Measurements from ENCODE around the gene ATP5F1A.

Gene ATP5F1A

GRCh38 chr18:46053368-46054095 lies 44.6 kb downstream of the ATP5F1A start:
- Histone ChIP-seq H3K4me3 (ENCODE audit: low read depth, low read length, poor library complexity, severe bottlenecking) (no peak overlapping the region), H3K4me2 (ENCODE audit: low read length) (no peak overlapping the region), H3K27ac (ENCODE audit: low read depth, low read length, poor library complexity, severe bottlenecking) (no peak overlapping the region)

GRCh38 chr18:46051731-46052461 lies 46.2 kb downstream of the ATP5F1A start:
- H3K27ac ChIP-seq (ENCODE audit: low read depth, low read length, poor library complexity, severe bottlenecking) = no peak overlapping the region
- H3K36me3 ChIP-seq (ENCODE audit: insufficient read depth, low read length) = no peaks in the 10 kb centered on the region
- no peaks in the 10 kb centered on the region for H4K20me1 ChIP-seq (ENCODE audit: insufficient read depth, low read length)
- H2AFZ ChIP-seq (ENCODE audit: low read length) = no peak overlapping the region
- no peak for TF ChIP-seq EZH2 (IDR thresholded peaks at IDR 0.05; ENCODE audit: borderline replicate concordance, low read length)
- TF ChIP-seq CTCF (IDR thresholded peaks at IDR 0.05; ENCODE audit: low read length) = no peak
- no peaks in the 10 kb centered on the region for H3K27me3 ChIP-seq (ENCODE audit: insufficient read depth, low read length)
- H3K4me1 ChIP-seq (ENCODE audit: insufficient read depth, low read length, severe bottlenecking) = no peaks in the 10 kb centered on the region
- H3K4me2 ChIP-seq (ENCODE audit: low read length) = no peak overlapping the region
- H3K9me2 ChIP-seq (ENCODE audit: low read depth, low read length) = no peaks in the 10 kb centered on the region
- no peaks in the 10 kb centered on the region for H3K79me2 ChIP-seq (ENCODE audit: insufficient read depth, low read length)
- no peaks in the 10 kb centered on the region for H3F3A ChIP-seq (ENCODE audit: insufficient read depth, low read length)
- H3K9me3 ChIP-seq (ENCODE audit: low read length) = no peaks in the 10 kb centered on the region
- no peak overlapping the region for H3K9ac ChIP-seq (ENCODE audit: low read length)
- H3K4me3 ChIP-seq (ENCODE audit: low read depth, low read length, poor library complexity, severe bottlenecking) = no peak overlapping the region

More at GRCh38 chr18:46053368-46054095, 44.6 kb downstream of the ATP5F1A start:
- H3K9ac ChIP-seq (ENCODE audit: low read length) = no peak overlapping the region
- no peaks in the 10 kb centered on the region for H4K20me1 ChIP-seq (ENCODE audit: insufficient read depth, low read length)
- H3F3A ChIP-seq (ENCODE audit: insufficient read depth, low read length) = no peaks in the 10 kb centered on the region
- no peak for TF ChIP-seq CTCF (IDR thresholded peaks at IDR 0.05; ENCODE audit: low read length)
- no peak for TF ChIP-seq EZH2 (IDR thresholded peaks at IDR 0.05; ENCODE audit: borderline replicate concordance, low read length)
- no peaks in the 10 kb centered on the region for H3K27me3 ChIP-seq (ENCODE audit: insufficient read depth, low read length)
- H3K36me3 ChIP-seq (ENCODE audit: insufficient read depth, low read length) = no peaks in the 10 kb centered on the region
- no peaks in the 10 kb centered on the region for H3K79me2 ChIP-seq (ENCODE audit: insufficient read depth, low read length)
- H3K4me1 ChIP-seq (ENCODE audit: insufficient read depth, low read length, severe bottlenecking) = no peaks in the 10 kb centered on the region
- no peaks in the 10 kb centered on the region for H3K9me3 ChIP-seq (ENCODE audit: low read length)
- no peak overlapping the region for H2AFZ ChIP-seq (ENCODE audit: low read length)
- no peaks in the 10 kb centered on the region for H3K9me2 ChIP-seq (ENCODE audit: low read depth, low read length)

GRCh38 chr18:46050268-46050667 lies 47.8 kb downstream of the ATP5F1A start:
- H3K36me3 ChIP-seq (ENCODE audit: insufficient read depth, low read length) = no peaks in the 10 kb centered on the region
- no peaks in the 10 kb centered on the region for H3K9me3 ChIP-seq (ENCODE audit: low read length)
- no peaks in the 10 kb centered on the region for H3F3A ChIP-seq (ENCODE audit: insufficient read depth, low read length)
- no peak overlapping the region for H3K9ac ChIP-seq (ENCODE audit: low read length)
- H3K9me2 ChIP-seq (ENCODE audit: low read depth, low read length) = no peaks in the 10 kb centered on the region
- no peaks in the 10 kb centered on the region for H3K27me3 ChIP-seq (ENCODE audit: insufficient read depth, low read length)
- no peak overlapping the region for H3K27ac ChIP-seq (ENCODE audit: low read depth, low read length, poor library complexity, severe bottlenecking)
- no peaks in the 10 kb centered on the region for H3K4me1 ChIP-seq (ENCODE audit: insufficient read depth, low read length, severe bottlenecking)
- H2AFZ ChIP-seq (ENCODE audit: low read length) = no peak overlapping the region
- no peak overlapping the region for H3K4me3 ChIP-seq (ENCODE audit: low read depth, low read length, poor library complexity, severe bottlenecking)
- no peak overlapping the region for H3K4me2 ChIP-seq (ENCODE audit: low read length)
- no peaks in the 10 kb centered on the region for H4K20me1 ChIP-seq (ENCODE audit: insufficient read depth, low read length)
- no peaks in the 10 kb centered on the region for H3K79me2 ChIP-seq (ENCODE audit: insufficient read depth, low read length)
- no peak for TF ChIP-seq EZH2 (IDR thresholded peaks at IDR 0.05; ENCODE audit: borderline replicate concordance, low read length)
- no peak for TF ChIP-seq CTCF (IDR thresholded peaks at IDR 0.05; ENCODE audit: low read length)
